GM18951 (cell line): Measurements from ENCODE around the gene HS6ST3.

Source experiments
- POLR2A ChIP-seq: IDR thresholded peaks from 4 replicates; pipeline ENCODE4 v1.6.1; 2011; ENCODE audit warnings: mild to moderate bottlenecking; ENCODE audit not compliant: insufficient read length, insufficient read depth; ENCODE audit errors: extremely low read depth
- in situ Hi-C: fragments of 300-500 bp; cut with MboI; formaldehyde crosslinking; loops from one replicate; pipeline ENCODE4 v1.12.0; 2022; ENCODE audit warnings: low sequenced_read_pairs, mixed read lengths, inconsistent platforms; ENCODE audit not compliant: unreplicated experiment

Gene HS6ST3

GRCh38 chr13:96673825-96674224 is 583.9 kb downstream of the HS6ST3 start:
- in situ Hi-C loops = no loop called here
- TF ChIP-seq POLR2A = no peak

DNA sequence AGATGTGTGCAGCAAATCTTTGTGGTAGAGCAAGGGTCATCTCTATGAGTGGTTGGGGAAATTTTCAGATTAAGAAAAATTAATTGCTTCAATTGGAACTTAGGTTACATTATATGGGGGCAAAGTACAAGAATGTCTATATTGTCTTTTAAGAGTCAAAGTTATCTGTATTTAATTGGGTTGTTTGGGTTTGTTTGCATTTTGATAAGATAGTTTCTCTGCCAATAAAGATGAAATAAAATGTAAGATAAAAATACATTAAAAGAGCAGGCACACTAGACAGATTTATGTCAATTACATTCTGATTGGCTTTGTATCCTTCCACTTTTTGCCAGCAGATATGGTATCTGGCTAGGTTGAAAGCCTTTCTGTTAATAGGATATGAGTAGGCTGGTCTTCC is 587.1 kb downstream of the HS6ST3 start:
- in situ Hi-C loops = no loop called here
- no peak for TF ChIP-seq POLR2A

- TF ChIP-seq POLR2A = no peak
- in situ Hi-C loops = no loop called here
These were observed 588.9 kb downstream of the HS6ST3 start for GRCh38 chr13:96678801-96679200.

DNA sequence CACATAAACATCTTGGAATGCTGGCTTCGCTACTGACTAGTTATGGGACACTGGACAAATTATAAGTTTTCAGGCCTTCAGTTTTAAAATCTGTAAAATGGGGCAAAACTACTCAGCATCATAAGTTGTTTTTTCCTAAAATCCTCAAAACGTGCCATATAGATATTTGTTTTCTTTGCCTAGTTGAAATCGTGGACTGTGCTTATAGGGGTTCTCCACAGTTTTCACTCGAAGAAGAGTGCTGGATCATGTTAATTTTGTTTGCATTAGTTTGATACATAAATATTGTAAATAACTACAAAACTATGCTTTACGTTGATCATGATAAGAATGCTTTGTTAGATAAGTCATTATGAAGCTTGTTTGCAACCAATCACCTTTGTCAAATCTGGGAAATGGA is 591.0 kb downstream of the HS6ST3 start:
- no peak for TF ChIP-seq POLR2A
- in situ Hi-C loops = no loop called here

- no peak for TF ChIP-seq POLR2A
- in situ Hi-C loops = no loop called here
These were observed 591.9 kb downstream of the HS6ST3 start for GRCh38 chr13:96681766-96682165.

- no peak for TF ChIP-seq POLR2A
- in situ Hi-C loops = no loop called here
These were observed 594.6 kb downstream of the HS6ST3 start for GRCh38 chr13:96684469-96684868.

DNA sequence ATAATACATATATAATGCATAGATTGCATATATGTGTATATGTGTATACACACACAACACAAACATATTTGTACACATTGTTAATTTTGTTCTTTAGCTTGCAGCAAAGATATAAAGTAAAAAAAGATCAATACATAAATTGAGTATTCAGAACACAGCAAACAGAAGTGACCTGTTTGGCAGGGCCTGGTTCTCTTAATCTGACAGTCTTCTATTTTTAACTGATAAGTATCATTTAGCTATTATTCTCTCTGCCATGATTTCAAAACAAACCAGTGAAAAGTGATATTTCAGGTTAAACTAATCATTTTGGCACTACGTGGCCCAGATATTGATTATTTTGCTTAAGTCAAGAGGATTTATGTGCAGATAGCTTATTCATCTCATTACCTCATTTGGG is 595.0 kb downstream of the HS6ST3 start:
- in situ Hi-C loops = no loop called here
- TF ChIP-seq POLR2A = no peak

DNA sequence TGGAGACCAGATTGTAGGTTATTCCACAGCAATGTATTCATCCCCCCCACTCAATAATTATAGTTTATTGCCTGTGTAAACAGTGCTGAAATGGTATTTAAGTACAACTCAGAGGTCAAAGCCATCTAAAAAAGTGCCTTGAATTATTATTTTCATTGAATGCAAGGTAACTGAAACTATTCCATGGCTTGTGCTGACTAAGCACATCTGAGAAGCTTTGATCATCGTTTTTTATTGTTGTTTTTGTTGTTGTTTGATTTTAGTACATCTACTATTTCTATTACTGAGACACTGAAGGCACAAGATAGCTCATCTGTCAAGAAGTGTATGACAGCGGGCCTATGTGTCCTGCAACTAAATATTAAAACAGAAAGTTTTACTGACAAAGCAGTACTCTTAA is 596.4 kb downstream of the HS6ST3 start:
- TF ChIP-seq POLR2A = no peak
- in situ Hi-C loops = no loop called here

DNA sequence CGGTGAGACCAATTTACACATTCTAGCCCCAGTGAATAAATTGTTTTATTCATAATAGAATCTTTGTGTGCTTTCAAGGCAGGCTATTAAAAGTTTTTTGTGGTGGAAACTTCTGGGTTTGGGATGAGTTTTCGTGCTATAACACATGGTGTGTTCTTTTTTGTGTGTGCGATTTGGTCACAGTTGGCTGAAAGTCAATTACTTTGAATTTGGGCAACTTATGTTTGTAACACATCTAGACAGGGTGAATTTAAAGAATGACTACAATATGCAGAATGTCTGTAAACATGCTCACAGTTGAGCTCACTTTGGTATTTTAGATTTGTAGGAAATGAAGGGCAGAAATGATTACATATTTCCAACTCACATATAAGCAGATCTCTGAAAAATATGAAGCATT is 597.3 kb downstream of the HS6ST3 start:
- no peak for TF ChIP-seq POLR2A
- in situ Hi-C loops = no loop called here

DNA sequence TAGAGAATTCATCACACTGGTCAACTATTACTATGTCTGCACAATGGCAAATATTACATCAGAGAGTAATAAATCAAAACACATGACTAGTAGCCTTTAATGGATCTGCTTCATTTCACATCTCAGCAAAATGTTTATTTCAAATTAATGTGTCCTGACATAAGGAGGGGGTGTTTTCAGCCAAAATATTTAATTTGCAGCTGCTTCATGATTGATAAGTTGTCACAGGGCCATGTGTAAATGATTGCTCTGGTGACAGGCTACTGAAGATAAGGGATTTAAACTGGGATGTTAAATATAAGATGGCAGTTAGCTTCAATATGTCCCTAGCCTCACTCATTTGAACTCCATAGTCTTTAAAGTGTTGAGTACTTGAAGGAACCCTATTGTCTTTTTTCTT is 601.1 kb downstream of the HS6ST3 start:
- in situ Hi-C loops = no loop called here
- no peak for TF ChIP-seq POLR2A

DNA sequence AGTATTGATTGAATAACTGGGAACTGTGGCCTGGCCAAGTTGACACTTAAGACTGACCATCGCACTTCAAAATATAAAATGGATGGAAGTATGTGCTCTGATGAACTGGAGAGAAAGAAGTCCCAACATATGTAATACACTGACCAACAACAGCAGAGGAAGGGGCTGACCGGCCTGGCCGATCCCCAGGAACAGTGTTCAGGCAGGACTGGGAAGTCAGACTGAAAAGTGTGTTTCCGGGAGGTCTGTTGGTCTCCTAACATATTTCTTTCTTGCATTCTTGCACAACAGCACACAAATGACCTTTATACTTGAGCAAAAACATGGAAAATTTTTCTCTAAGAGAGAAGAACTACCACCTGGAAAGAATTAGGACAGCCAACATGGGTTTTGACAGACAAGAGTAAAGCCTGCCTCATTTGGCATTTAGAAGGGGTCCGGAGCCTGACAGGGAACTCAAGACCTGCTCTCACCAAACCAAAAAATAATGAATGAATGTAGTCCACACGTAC is 606.5 kb downstream of the HS6ST3 start:
- in situ Hi-C loops = no loop called here
- TF ChIP-seq POLR2A = no peak

DNA sequence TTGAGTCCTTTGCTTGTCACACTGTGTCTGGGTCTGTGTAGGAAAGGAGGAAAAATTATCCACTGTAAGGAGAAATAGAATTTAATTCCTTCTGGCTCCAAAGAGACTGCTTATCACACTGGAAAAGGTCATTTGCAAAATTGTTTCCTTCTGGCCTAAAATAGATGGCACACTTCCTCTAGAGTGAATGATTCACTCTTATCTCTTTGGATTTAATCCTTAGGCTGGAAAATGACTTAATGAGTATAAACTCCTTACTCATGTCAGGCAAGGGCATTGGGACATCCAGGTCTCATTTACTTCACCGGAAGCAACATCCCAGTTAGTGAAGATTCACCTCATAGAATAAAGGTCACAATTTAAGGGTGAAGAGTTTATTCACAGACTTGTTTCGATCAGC is 610.8 kb downstream of the HS6ST3 start:
- no peak for TF ChIP-seq POLR2A
- in situ Hi-C loops = no loop called here

DNA sequence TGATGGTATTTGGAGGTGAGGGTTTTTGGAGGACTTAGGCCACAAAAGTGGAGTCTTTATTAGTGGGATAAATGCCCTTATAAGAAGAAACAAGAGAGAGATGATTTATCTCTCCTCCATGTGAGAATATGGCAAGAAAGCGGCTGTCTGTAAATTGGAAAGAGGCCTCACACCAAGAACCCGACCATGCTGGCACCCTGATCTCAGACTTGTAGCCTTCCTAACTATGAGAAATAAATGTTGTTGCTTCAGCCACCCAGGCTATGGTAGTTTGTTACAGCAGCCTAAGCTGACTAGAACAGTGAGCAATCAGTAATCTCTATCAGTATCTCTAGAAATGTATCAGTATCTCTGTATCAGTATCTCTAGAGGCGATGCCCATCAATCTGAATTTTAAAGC is 617.2 kb downstream of the HS6ST3 start:
- in situ Hi-C loops = no loop called here
- TF ChIP-seq POLR2A = no peak

- in situ Hi-C loops = no loop called here
- no peak for TF ChIP-seq POLR2A
These were observed 620.4 kb downstream of the HS6ST3 start for GRCh38 chr13:96710166-96710862.
